GM19351 (cell line): ENCODE measurements around the gene COL2A1.

Source experiments
- ATAC-seq: cut with Tn5 transposase; IDR thresholded peaks from one replicate; pipeline ENCODE4 v1.9.1; 2021; ENCODE audit warnings: mild to moderate bottlenecking, moderate library complexity; ENCODE audit not compliant: unreplicated experiment

The COL2A1 gene

DNA sequence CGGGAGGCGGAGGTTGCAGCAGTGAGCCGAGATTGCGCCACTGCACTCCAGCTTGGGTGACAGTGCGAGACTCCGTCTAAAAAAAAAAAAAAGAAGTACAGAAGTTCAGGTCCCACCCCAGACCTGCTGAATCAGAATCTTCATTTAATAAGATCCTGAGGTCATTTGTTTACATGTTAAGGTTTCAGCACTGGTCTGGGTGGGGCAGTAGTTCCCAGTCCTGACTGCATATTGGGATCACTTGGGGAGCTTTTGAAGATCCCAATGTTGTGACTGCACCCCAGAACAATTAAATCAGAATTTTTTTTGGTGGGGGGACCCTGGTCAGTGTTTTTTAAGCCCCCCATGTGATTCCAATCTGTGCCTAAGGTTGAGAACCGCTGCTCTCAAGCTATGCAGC lies 11.7 kb upstream of the COL2A1 start:
- no peak for ATAC-seq

DNA sequence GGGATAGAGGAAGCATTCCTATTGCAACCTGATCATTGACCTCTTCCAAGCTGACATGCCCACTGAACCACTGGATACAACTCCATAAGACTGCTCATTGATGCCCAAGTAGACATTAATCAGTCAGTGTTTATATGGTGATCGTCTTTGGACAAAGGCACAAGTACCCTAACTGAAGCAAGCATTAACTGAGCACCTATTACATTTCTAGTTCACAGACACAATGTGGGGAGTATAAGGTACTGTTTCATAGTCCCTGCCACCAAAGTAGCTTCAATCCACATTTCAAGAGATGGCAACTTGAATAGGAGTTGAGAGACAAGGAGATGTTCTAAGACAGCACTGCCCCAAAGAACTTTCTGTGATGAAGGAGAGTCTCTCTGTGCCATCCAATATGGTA lies 10.9 kb upstream of the COL2A1 start:
- no peak for ATAC-seq

DNA sequence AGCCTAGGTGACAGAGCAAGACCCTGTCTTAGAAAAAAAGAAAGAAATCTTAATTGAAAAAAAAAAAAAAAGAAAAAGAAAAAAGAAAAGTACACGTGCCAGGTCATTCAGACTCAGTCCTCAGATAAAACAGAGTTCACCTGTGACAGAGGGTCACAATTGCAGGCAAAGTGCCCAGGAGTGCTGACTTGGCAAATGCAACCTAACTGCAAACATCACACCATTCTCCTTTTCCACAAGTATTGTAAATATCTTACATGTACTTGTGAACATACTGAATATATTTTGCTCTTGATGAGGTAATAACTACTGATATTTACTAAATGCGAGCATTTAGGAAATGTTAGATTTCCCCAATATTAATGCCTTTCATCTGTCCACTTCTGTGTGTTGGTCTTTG lies 9.0 kb upstream of the COL2A1 start:
- no peak for ATAC-seq

DNA sequence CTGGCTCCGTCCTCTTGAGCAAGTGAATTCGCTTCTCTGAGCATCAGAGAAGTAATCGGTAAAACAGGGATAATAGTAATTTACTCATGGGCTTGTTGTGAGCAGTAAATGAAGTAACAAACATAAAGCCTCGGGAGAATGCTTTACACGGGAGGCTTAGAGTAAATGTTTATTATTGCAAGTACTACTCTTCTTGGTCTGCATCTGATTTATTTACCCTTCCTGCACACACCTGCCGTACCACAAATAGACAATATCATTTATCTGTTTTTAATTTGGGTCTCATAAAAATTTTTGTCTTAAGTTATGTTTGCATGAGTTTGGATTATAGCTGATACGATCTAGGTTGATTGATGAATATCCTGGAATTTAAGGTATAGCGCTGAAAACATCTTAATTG lies 7.8 kb upstream of the COL2A1 start:
- no peak for ATAC-seq

DNA sequence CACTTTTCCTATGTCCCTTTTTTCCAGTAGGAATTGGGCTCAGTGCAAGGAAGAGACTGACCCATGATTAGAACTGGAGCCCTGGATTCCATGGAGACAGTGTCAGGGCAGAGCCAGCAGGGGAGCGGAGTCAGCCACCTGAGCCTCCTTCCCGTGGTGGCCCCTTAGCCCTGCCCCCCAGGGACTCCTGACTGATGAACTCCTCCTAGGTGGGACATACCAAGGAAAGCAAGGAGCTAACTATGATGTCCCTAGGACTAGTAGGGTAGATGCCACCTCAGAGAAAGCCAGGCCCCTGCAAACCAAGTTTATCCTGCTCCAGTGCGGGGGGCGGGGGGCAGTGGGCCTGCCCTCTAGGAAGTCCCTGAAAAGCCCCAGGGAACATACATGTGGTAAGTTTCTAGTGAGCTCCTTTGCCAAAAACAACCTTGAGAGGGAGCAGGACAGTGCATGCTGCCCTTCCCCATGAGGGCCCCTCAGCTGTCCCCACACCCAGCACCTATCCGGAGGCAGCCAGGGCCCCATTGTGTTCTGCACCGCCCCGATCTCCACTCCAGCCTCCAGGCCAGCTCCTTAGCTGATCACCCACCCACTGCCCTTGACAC lies 6.2 kb upstream of the COL2A1 start:
- ATAC-seq, result no peak

DNA sequence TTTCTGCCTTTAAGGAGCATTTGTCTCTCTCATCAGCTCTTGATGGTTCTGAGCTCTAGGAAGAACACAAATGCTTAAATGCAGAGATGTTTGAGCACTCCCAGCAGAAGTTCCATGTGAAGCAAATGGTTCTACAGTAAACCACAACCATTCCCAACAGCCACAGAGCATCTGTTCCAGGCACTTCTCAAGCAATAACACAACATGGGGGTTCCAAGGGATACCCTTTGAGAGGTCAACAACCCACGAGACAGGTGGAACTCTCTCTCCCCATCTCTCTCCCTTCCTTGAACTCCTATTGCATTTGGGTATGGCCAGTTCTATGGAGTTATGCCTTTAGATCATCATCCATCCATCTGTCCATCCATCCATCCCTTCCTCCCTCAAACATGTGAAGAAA lies 5.2 kb upstream of the COL2A1 start:
- no peak for ATAC-seq

DNA sequence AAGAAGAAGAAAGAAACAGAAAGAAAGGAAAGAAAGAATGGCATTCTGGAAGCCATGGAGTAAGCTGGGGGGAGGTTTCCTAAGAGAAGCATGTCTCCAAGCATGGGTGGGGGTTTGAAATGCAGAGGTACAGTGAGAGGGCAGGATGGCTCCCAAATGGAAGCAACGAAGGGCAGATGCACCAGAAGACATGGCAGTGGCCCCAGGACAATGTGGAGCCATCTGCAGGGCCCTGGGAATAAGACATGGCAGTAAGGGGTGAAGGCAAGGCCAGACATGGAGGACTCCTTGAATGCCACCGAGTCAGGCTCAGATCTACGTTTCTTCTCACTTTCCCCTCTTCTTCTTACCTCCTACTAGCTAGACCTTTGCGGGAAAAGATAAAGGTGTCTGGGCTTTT lies 4.7 kb upstream of the COL2A1 start:
- ATAC-seq, result no peak

DNA sequence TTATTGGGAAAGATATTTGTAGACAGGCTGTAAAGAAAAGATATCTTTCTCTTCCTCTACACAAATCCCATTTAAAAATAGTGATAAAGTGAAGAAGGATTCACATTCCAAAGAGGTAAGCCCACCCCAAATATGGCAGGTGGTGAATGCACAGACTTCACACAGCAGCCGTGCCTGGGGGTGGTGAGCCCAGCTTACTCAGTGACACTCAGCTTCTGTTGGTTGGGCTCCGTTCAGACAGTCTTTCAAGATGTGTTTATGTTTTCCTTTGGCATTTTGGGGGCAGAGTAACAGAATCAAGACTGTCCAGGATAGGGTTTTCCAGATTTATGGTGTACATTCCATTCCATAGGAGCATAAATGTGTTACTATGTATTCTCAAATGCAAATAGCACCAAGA lies 4.1 kb upstream of the COL2A1 start:
- no peak for ATAC-seq

DNA sequence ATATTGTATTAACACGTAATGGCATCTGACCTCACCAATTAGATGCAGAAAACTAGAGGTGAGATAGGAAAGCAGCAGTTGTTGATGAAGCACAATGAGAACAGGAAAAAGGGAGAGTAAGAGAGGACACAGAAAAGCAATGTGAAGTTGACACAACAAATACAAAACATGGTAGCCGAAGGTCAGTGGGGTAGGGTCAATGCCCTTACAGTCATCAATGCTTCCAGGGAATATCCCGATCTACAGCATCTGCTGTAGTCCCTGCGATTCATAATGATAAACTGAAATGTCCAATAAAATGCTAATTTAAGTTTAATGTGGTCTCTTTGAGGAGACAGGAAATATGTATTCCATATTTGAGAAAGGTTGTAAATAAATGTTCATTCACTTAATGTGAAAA lies 2.9 kb upstream of the COL2A1 start:
- no peak for ATAC-seq

DNA sequence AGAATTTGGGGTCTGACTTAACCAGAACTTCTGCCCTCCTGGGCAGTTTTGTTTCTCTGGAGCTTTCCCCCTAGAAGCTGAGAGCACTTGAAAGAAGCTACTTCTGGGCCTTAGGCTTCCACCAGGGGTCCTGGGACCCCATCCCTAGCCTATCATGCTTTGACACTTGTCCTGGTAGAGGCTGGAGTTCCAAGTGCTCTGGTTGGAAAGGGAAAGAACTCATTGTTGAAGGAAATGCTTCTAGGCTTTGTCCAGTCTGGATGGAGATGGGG lies 1.4 kb upstream of the COL2A1 start:
- no peak for ATAC-seq

DNA sequence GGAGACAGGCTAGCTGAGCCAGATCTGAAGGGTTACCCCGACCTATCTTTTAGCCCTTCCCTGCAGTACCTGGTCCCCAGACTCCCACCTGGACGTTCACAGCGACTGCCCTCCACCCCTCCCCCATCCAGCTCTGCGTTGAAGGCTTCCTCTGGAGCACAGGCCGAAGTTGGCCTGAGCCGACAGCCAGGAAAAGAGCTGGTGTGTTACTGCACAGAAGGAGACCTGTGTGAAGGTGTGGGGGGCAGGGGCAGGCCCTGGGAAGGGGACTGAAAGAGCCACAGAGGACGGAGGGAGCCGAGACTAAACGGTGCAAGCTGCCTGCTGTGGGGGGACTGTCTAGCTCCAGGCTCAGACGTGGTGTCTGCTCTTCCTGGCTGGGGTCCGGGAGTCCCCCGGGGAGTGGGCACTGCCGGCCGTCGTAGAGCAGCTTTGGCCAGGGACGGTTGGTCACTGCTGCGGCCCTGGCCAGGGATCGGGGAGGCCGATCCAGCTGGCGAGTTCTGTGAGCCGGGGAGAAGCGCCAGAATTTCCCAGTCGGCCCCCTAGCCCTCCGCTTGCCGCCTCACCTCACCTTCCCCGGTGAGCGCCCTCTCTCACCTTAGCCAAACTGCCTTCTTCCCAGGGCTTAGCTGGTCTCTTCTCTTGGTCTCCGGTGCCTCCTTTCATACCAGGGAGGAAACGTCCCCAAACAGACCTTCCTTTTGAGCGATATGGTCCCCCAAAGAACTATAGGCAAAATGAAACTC lies 899 bp upstream of the COL2A1 start:
- ATAC-seq, result no peak

DNA sequence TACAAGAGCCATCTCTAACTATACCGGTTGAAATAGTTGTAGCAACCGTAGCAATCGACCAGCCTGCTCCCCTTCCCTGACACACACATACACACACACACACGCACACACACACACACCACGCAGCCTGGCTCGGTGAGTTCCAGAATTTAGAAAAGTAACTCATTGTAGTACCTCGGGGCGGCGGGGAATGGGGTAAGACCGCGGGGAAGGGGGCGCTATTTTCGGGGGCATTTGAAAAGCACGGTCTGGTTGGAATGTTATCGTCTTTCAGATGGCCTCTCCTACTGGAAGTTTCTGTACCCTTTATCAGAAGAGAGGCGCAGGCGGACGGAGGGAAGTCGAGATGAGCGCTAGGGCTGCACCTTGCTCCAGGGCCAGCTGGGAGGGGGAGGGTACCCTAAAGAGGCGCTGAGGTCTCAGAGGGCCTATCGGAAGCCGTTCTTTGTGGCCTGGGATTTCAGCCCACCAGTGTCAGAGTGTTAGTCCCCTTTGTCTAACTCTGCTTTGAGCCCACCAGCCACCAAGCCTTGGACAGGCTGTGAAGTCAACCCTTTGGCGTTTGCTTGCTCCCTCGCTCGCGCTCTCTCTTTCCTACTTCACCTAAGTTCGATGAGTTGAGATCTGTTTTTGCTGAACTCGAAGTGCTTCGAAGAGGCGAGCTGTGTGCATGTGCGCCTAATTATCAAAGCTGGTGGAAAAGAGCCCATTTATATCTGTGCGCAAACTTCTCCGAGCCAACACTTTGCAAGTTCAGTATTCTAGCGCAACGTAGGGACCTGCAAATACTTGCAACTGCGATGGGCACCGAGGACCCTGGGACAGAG lies 837 bp downstream of the COL2A1 start:
- ATAC-seq, result no peak

DNA sequence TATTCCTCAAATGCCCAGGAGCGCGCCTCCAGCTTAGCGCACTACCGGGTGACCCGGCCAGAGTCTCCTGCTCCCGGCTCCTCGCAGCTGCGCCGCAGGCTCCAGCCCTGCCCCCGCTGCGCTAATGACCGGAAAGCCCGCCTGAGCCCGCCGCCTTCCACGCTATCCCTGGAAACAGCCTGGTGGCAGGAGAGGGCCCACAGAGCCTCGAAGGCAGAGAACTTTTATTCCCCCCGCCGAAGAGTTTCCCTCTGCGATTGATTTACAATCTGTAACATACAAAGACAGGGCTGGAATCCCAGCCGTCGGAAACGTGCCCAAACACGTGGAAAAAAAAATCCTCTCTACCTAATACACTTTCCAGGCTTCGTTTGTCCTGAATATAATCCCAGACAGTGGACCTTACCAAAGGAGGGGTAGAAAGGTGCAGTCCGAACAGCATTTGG lies 1.5 kb downstream of the COL2A1 start:
- no peak for ATAC-seq

DNA sequence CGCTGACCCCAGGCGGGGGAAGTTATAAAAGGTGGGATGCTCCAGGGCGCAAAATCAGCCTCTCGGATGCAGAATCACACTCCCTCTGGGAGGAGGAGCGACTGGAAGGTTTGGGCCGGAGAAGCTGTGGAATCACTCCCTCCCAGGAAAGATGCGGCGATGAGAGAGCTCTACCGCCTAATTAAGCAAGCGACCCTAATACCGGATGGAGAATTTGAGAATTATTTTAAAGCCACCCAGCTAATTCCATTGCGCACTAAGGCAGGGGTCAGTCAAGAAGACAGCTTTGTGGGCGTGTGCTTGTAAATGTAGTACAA lies 1.9 kb downstream of the COL2A1 start:
- no peak for ATAC-seq

DNA sequence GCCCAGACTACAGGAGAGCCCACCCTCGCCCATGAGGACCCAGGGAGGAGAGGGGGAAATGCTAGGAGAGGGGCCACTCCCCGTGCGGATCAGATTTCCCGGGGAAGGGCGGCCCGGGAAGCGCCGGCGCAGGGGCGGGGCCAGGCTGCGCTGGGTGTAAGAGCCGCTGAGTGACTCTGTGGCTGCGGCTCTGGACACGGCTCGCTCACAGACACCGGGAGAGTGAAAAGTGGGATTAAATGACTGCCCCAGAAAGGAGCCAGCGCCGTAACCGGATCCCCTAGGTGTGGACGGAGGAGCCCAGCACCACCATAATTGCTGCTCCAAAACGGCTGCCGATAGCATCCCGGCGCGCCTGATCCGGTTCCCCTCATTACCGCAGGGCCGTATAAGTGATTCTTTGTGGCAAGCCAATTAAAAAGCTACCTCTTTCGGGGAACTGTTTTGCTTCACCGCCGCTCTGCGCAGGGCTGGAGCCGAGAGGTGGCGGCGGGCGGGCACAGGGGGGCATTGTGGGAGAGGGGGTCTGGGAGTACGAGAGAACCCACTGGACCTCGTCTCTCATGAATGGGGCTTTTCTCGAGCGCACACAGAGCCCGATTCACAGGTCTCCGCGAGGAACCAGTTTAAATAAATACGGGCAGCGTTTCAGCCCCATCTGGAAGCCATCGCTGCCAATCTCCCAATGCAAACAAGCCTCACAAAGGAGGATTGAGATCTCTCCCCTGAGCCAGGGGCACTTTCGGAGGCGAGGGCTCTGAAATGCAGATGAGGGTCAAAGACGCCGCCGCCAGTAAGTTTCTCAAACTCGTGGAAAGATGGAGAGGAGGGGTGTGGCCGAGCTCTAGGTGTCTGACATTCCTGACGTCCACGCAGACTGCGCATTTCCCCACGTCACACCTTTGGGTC lies 2.5 kb downstream of the COL2A1 start:
- ATAC-seq, result no peak

DNA sequence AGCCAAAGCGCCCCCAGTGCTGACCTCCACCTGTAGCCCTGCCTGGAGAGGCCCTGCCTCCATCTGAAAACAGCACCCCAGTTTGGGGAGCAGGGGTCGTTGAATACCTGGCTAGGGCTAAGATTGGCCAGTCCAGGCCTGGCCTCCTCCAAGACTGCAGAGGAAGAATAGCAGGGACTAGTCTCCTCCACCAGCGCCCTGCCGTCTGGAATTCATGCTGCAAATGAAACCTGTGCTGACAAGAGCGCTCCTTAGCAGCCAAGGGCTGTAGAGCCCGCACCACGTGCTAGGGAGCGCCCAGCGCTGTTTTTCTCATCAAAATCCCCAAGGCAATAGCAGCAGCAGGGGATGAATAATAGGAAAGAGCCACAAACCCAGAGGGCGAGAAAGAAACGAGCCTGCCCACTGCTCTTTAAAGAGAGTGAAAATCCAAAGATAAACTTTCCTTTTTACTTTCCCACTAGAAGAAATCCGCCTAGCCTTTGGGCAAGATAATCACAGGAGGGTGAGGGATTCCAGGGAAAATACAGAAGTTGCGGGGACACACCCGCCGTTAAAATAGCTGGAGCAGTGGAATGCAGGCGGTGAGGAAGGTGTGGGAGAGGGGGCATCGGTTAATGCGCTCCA lies 3.3 kb downstream of the COL2A1 start:
- no peak for ATAC-seq

DNA sequence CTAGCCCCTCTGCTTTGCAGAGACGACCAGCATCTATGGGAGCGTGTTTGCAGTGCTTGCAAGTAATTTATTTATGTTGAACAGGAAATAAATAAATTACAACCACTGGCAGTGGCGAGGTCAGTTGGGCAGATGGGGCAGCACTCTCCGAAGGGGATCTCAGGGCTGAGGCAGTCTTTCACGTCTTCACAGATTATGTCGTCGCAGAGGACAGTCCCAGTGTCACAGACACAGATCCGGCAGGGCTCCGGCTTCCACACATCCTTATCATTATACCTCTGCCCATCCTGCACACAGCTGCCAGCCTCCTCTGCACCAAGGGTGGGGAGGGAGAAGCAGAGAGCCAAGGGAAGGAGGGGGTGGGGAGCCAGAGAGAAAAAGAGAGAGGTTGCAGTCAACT lies 4.5 kb downstream of the COL2A1 start:
- no peak for ATAC-seq

DNA sequence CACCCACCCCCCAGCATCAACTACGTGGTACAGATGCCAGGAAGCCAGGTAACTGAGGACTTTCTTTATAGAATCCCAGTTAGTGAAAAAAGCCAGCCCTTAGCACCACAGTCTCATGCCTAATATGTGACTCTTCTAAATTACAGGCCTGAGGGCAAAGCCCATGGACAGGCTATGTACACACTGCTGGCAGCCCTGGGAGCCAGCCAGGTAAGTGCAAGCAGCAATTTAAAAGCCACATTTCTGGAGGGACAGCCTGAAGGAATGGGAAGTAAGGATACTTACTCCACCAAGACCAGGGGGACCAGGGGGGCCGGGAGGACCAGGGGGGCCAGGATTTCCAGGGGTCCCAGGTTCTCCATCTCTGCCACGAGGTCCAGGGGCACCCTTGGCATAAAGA lies 7.0 kb downstream of the COL2A1 start:
- no peak for ATAC-seq

DNA sequence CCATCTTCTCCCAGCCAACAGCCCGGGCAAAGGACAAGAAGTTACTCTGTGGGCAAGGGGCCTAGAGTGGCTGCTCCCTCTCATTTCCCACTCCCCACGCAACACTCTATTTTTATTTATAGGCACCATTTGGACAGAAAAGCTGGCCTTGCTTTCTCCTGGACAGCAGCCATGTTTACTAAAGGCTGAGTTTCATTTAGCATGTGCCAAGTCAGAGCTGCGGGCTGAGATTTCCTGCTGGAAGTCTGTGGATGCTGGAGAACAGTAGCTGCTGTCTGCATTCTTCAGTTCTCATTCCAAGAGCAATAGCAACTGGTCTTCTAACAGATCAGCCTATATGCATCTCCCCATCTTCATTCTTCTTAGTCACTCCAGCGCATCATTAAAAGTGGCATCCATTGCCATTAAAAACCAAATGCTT lies 8.3 kb downstream of the COL2A1 start:
- ATAC-seq, result no peak

DNA sequence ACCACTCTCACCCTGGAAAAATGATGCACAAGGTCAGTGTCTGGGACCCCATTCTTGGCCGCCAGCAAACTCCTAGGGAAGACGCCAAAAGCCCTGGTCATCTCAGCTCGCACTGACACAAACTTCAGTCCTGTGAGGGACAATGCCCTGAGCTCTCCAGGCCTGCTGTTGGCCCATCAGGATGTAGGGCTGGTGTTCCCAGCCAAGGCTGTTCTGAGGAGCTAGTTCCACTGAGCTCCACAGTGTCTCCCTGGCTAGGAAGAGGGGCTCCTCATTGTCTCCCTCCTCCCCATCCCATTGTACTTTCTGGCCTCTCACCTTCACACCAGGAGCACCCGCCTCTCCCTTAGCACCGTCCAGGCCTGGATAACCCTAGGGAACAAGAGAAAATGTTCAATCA lies 10.8 kb downstream of the COL2A1 start:
- no peak for ATAC-seq

DNA sequence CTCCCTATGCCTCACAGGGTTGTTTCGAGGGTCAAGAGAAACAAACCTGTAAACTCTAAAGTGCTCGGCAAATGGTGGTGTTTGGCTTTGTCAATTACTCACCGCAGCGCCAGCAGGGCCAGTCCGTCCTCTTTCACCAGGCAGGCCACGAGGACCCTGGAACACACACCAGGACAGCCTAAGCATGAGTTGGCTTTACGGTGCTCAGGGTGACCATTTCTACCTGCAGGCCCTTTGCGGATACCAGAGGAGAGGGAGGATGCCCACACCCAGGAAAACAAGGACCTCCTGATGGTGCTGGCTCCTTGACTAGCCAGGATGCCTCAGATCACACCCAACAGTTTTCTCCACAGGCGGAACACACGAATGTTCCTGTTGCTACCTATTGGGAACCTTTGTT lies 11.5 kb downstream of the COL2A1 start:
- no peak for ATAC-seq
